ENCODE measurements around the gene PLA2G4C.

- TF ChIP-seq CTCF (IDR thresholded peaks at IDR 0.05) (no peak), NR3C1 (IDR thresholded peaks at IDR 0.05) (no peak), MAZ (IDR thresholded peaks at IDR 0.05; ENCODE audit: borderline replicate concordance, low read depth, low read length) (no peak), POLR2A (IDR thresholded peaks at IDR 0.05; ENCODE audit: low read length) (no peak), CEBPB (IDR thresholded peaks at IDR 0.05) (no peak), TFCP2L1 (CRISPR knock-in tag; IDR thresholded peaks at IDR 0.05) (no peak), RAD21 (conservative IDR thresholded peaks at IDR 0.05 in 1 of 2, IDR thresholded peaks at IDR 0.05 in 1 of 2) (no peak), HMGXB4 (CRISPR knock-in tag; IDR thresholded peaks at IDR 0.05; ENCODE audit: borderline replicate concordance) (no peak), RCOR1 (IDR thresholded peaks at IDR 0.05; ENCODE audit: low read depth, low read length) (no peak), PHF8 (IDR thresholded peaks at IDR 0.05; ENCODE audit: borderline replicate concordance, low read depth) (no peak), EP300 (IDR thresholded peaks at IDR 0.05) (no peak), KDM1A (IDR thresholded peaks at IDR 0.05; ENCODE audit: low read depth) (no peak)
- TF ChIP-seq, protein P1, sequence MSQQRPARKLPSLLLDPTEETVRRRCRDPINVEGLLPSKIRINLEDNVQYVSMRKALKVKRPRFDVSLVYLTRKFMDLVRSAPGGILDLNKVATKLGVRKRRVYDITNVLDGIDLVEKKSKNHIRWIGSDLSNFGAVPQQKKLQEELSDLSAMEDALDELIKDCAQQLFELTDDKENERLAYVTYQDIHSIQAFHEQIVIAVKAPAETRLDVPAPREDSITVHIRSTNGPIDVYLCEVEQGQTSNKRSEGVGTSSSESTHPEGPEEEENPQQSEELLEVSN (IDR thresholded peaks at IDR 0.05; ENCODE audit: borderline replicate concordance, low read depth): no peak
Observed at GRCh38 chr19:48053076-48053475, 57.5 kb downstream of the PLA2G4C start.

Measured in A549 (cell line).